GM23338 (cell line): ENCODE measurements around the gene PRPF39. TPM values are rescaled to one million over a fixed set of nuclear protein-coding genes. Genes with fewer than 3 reads are reported as not detected.

ENCODE experiments used
- ATAC-seq: fragments of 200-7000 bp; cut with Tn5 transposase; 3 replicates; pipeline ENCODE4 v1.9.1; 2020
- DNase-seq: peaks from one replicate; pipeline ENCODE4 v3.0.0-alpha.2; 2015; ENCODE audit warnings: low spot score
- H2AFZ ChIP-seq: fragments of 200-600 bp; sonication (generic); 2 replicates; pipeline ENCODE4 v1.8.0; 2016; ENCODE audit warnings: antibody characterized with exemption, mild to moderate bottlenecking, moderate library complexity
- H3F3A ChIP-seq: fragments of 200-600 bp; sonication (generic); replicated peaks from 2 replicates; pipeline ENCODE4 v1.8.0; 2017; ENCODE audit warnings: antibody characterized with exemption, mixed run types, low read depth
- H3K27ac ChIP-seq: fragments of 200-600 bp; sonication (generic); 2 replicates; pipeline ENCODE4 v1.6.1; 2016; ENCODE audit warnings: low read depth
- H3K27me3 ChIP-seq: fragments of 200-600 bp; sonication (generic); 2 replicates; pipeline ENCODE4 v1.8.0; 2016; ENCODE audit warnings: mild to moderate bottlenecking, mixed run types, moderate library complexity; ENCODE audit not compliant: insufficient read depth
- H3K36me3 ChIP-seq: fragments of 200-600 bp; sonication (generic); 2 replicates; pipeline ENCODE4 v1.8.0; 2016; ENCODE audit warnings: mild to moderate bottlenecking; ENCODE audit not compliant: insufficient read depth
- H3K4me1 ChIP-seq: fragments of 200-600 bp; sonication (generic); 2 replicates; pipeline ENCODE4 v1.8.0; 2016; ENCODE audit warnings: mild to moderate bottlenecking, moderate library complexity; ENCODE audit not compliant: insufficient read depth
- H3K4me2 ChIP-seq: fragments of 200-600 bp; sonication (generic); 2 replicates; pipeline ENCODE4 v1.7.1; 2017; ENCODE audit warnings: mixed run types
- H3K4me3 ChIP-seq: fragments of 200-600 bp; sonication (generic); 2 replicates; pipeline ENCODE4 v1.6.1; 2016; ENCODE audit warnings: mixed run types
- H3K79me2 ChIP-seq: fragments of 200-600 bp; sonication (generic); replicated peaks from 2 replicates; pipeline ENCODE4 v1.8.0; 2017; ENCODE audit warnings: mild to moderate bottlenecking; ENCODE audit not compliant: insufficient read depth
- H3K9me2 ChIP-seq: fragments of 200-600 bp; sonication (generic); 2 replicates; pipeline ENCODE4 v1.8.0; 2017; ENCODE audit not compliant: insufficient read depth
- H4K20me1 ChIP-seq: fragments of 200-600 bp; sonication (generic); replicated peaks from 2 replicates; pipeline ENCODE4 v1.8.0; 2017; ENCODE audit warnings: mild to moderate bottlenecking; ENCODE audit not compliant: insufficient read depth
- H3K27ac Mint-ChIP-seq: 2 replicates; pipeline ENCODE4 v1.8.0; 2020; ENCODE audit warnings: inconsistent platforms, mild to moderate bottlenecking, moderate library complexity, mixed read lengths
- H3K27me3 Mint-ChIP-seq: 3 replicates; pipeline ENCODE4 v1.8.0; 2022; ENCODE audit warnings: low read depth, mild to moderate bottlenecking, moderate library complexity, mixed read lengths, inconsistent platforms; ENCODE audit not compliant: insufficient read depth, poor library complexity
- H3K36me3 Mint-ChIP-seq: 3 replicates; pipeline ENCODE4 v1.8.0; 2021; ENCODE audit warnings: low read depth, mild to moderate bottlenecking, inconsistent platforms, moderate library complexity, mixed read lengths
- H3K4me1 Mint-ChIP-seq: 3 replicates; pipeline ENCODE4 v1.8.0; 2020; ENCODE audit warnings: mild to moderate bottlenecking, inconsistent platforms, mixed read lengths
- H3K4me3 Mint-ChIP-seq: 3 replicates; pipeline ENCODE4 v1.8.0; 2021; ENCODE audit warnings: moderate library complexity, mild to moderate bottlenecking, inconsistent platforms, mixed read lengths
- H3K9me3 Mint-ChIP-seq: 3 replicates; pipeline ENCODE4 v1.8.0; 2020; ENCODE audit warnings: moderate library complexity, mild to moderate bottlenecking, inconsistent platforms, mixed read lengths
- CREB1 ChIP-seq: fragments of 250-450 bp; sonication (Bioruptor Pico); IDR thresholded peaks from 2 replicates; pipeline ENCODE4 v1.5.0; 2020; ENCODE audit warnings: low read depth, mild to moderate bottlenecking, moderate library complexity
- CTCF ChIP-seq, 2 experiments: fragments of 200-600 bp in 1 of 2; sonication (generic) in 1 of 2; conservative IDR thresholded peaks; 2 replicates each; pipeline versions ENCODE4 v1.5.1 to v1.6.1; 2016 to 2017; ENCODE audit warnings: antibody characterized with exemption in 2 of 2, low read depth in 2 of 2, mild to moderate bottlenecking in 2 of 2, moderate library complexity in 1 of 2
- ETS1 ChIP-seq: IDR thresholded peaks from 2 replicates; pipeline ENCODE4 v1.6.1; 2016; ENCODE audit warnings: antibody characterized with exemption
- EZH2 ChIP-seq: fragments of 200-600 bp; sonication (generic); IDR thresholded peaks from one replicate; pipeline ENCODE4 v1.8.0; 2017; ENCODE audit warnings: antibody characterized with exemption, mild to moderate bottlenecking, low read depth; ENCODE audit not compliant: unreplicated experiment
- JUNB ChIP-seq: IDR thresholded peaks from one replicate; pipeline ENCODE4 v1.6.1; 2016; ENCODE audit warnings: antibody characterized with exemption; ENCODE audit not compliant: unreplicated experiment
- NANOG ChIP-seq: IDR thresholded peaks from 2 replicates; pipeline ENCODE4 v1.6.1; 2016; ENCODE audit warnings: antibody characterized with exemption, borderline replicate concordance
- POLR2AphosphoS5 ChIP-seq: IDR thresholded peaks from 2 replicates; pipeline ENCODE4 v1.6.1; 2016; ENCODE audit warnings: antibody characterized with exemption, low read depth
- REST ChIP-seq: IDR thresholded peaks from one replicate; pipeline ENCODE4 v1.6.1; 2018; ENCODE audit warnings: antibody characterized with exemption; ENCODE audit not compliant: unreplicated experiment
- STAT1 ChIP-seq: IDR thresholded peaks from one replicate; pipeline ENCODE4 v1.6.1; 2016; ENCODE audit warnings: antibody characterized with exemption; ENCODE audit not compliant: unreplicated experiment
- ZNF331 ChIP-seq: fragments of 250-450 bp; sonication (Bioruptor Pico); IDR thresholded peaks from 2 replicates; pipeline ENCODE4 v1.5.0; 2020; ENCODE audit warnings: low read depth, mild to moderate bottlenecking, moderate library complexity
- polyA plus RNA-seq: library from polyadenylated mRNA; unstranded; fragments of >200 nt; fragmentation: Nextera tagmentation; extraction: Ambion mirVana; gene quantifications from 2 replicates; pipeline ENCODE4 v1.2.1, GENCODE V29; 2016
- total RNA-seq: library from RNA; depleted of rRNA; stranded (reverse); fragments of >200 nt; shearing (Covaris generic); gene quantifications from 2 replicates; pipeline ENCODE4 v1.2.3, GENCODE V29; 2014

The PRPF39 gene
- total and polyA plus RNA-seq, 2 experiments from 2014 or later = 30.7 to 56.9 TPM

GRCh38 chr14:45094275-45094674 is 10.4 kb downstream of the PRPF39 start:
- H3K27me3 Mint-ChIP-seq = no peaks in the 10 kb centered on the region
- Histone ChIP-seq H4K20me1 (peaks cover 36% of the 10 kb centered on the region), H3K36me3 (peaks cover 27% of the 10 kb centered on the region), H3K4me2 (no peak overlapping the region), H3K9me2 (no peaks in the 10 kb centered on the region), H3K79me2 (peaks cover 85% of the 10 kb centered on the region), H2AFZ (no peak overlapping the region), H3F3A (no peaks in the 10 kb centered on the region), H3K27ac (no peak overlapping the region), H3K4me3 (no peak overlapping the region), H3K27me3 (no peaks in the 10 kb centered on the region), H3K4me1 (no peaks in the 10 kb centered on the region)
- no peak for TF ChIP-seq REST
- no peak for TF ChIP-seq CTCF (conservative IDR thresholded peaks at IDR 0.05; ENCODE audit: low read depth in 2 of 2)
- no peak for TF ChIP-seq CREB1 (CRISPR knock-in tag)
- no peak for TF ChIP-seq JUNB
- TF ChIP-seq ETS1 = no peak
- no peak for TF ChIP-seq POLR2AphosphoS5
- TF ChIP-seq NANOG = no peak
- ATAC-seq (no peak), DNase-seq (no peak)
- no peak overlapping the region for H3K27ac Mint-ChIP-seq
- H3K4me1 Mint-ChIP-seq = no peaks in the 10 kb centered on the region
- H3K4me3 Mint-ChIP-seq = no peak overlapping the region
- H3K9me3 Mint-ChIP-seq = no peaks in the 10 kb centered on the region
- H3K36me3 Mint-ChIP-seq = peaks cover 36% of the 10 kb centered on the region

GRCh38 chr14:45095143-45095542 is 11.2 kb downstream of the PRPF39 start:
- no peaks in the 10 kb centered on the region for H3K9me2 ChIP-seq
- no peak overlapping the region for H3K27ac Mint-ChIP-seq
- H3K9me3 Mint-ChIP-seq = no peaks in the 10 kb centered on the region
- no peak overlapping the region for H3K4me3 ChIP-seq
- H3F3A ChIP-seq = no peaks in the 10 kb centered on the region
- peaks cover 44% of the 10 kb centered on the region for H3K36me3 Mint-ChIP-seq
- ATAC-seq = no peak
- peaks cover 27% of the 10 kb centered on the region for H4K20me1 ChIP-seq
- no peaks in the 10 kb centered on the region for H3K4me1 Mint-ChIP-seq
- H3K79me2 ChIP-seq = peaks cover 83% of the 10 kb centered on the region
- peaks cover 3% of the 10 kb centered on the region for H3K27me3 Mint-ChIP-seq
- no peaks in the 10 kb centered on the region for H3K4me1 ChIP-seq
- H3K27ac ChIP-seq = no peak overlapping the region
- H3K27me3 ChIP-seq = no peaks in the 10 kb centered on the region
- DNase-seq = no peak
- H3K4me2 ChIP-seq = no peak overlapping the region
- H2AFZ ChIP-seq = no peak overlapping the region
- peaks cover 27% of the 10 kb centered on the region for H3K36me3 ChIP-seq
- H3K4me3 Mint-ChIP-seq = no peak overlapping the region
- no peak for TF ChIP-seq NANOG
- TF ChIP-seq STAT1 = no peak
- TF ChIP-seq POLR2AphosphoS5 = no peak
- TF ChIP-seq EZH2 = no peak
- no peak for TF ChIP-seq ZNF331 (CRISPR knock-in tag)
- TF ChIP-seq JUNB = no peak
- TF ChIP-seq REST = no peak
- TF ChIP-seq ETS1 = no peak
